Transverse colon (tissue), 4 donors: ENCODE data around the gene TPP2. TPM values are rescaled to one million over a fixed set of nuclear protein-coding genes. Genes with fewer than 3 reads are reported as not detected.

Source experiments
- DNase-seq: peaks from one replicate; pipeline ENCODE4 v3.0.0-alpha.2; 2019
- H3K27ac ChIP-seq, 4 donors: fragments of 200-600 bp; sonication (generic); 2 replicates each; pipeline ENCODE4 v1.5.1; 2016 to 2018; ENCODE audit warnings: inconsistent platforms in 4 of 4
- H3K27me3 ChIP-seq: fragments of 200-600 bp; sonication (generic); 2 replicates; pipeline ENCODE4 v1.5.1; 2017; ENCODE audit warnings: inconsistent platforms
- H3K36me3 ChIP-seq, 4 donors: fragments of 200-600 bp; sonication (generic); 2 replicates each; pipeline ENCODE4 v1.5.1; 2017 to 2019; ENCODE audit warnings: inconsistent platforms in 4 of 4
- H3K4me1 ChIP-seq, 4 donors: fragments of 200-600 bp; sonication (generic); 2 replicates each; pipeline ENCODE4 v1.5.1; 2017 to 2020; ENCODE audit warnings: inconsistent platforms in 4 of 4
- H3K4me3 ChIP-seq, 4 donors: fragments of 200-600 bp; sonication (generic); 1 replicate in 1 of 4; 2 replicates in 3 of 4; pipeline versions ENCODE4 v1.5.1 to v1.6.1; 2017 to 2019; ENCODE audit warnings: inconsistent platforms in 4 of 4
- H3K9me3 ChIP-seq, 2 donors: fragments of 200-600 bp; sonication (generic); 2 replicates each; pipeline ENCODE4 v1.5.1; 2017 to 2019; ENCODE audit warnings: inconsistent platforms in 2 of 2
- EP300 ChIP-seq: sonication (generic); formaldehyde crosslinking; IDR thresholded peaks from one replicate; pipeline ENCODE4 v1.6.1; 2017; ENCODE audit warnings: antibody characterized with exemption, low read depth
- POLR2A ChIP-seq: fragments of 450-650 bp; IDR thresholded peaks from one replicate; pipeline ENCODE4 v1.6.1; 2016; ENCODE audit warnings: antibody characterized with exemption, mild to moderate bottlenecking, moderate library complexity
- POLR2AphosphoS5 ChIP-seq, 3 donors: sonication (generic); formaldehyde crosslinking; IDR thresholded peaks; one replicate each; pipeline ENCODE4 v1.6.1; 2016; ENCODE audit warnings: antibody characterized with exemption in 3 of 3
- WGBS, 2 donors: methylation state at CpG; one replicate each; pipeline ENCODE4 v1.1.5; 2018; ENCODE audit warnings: low coverage in 1 of 2; 5-methylcytosine and 5-hydroxymethylcytosine counted together
- in situ Hi-C, 4 donors: fragments of 200-750 bp; cut with MboI; loops; one replicate each; pipeline versions ENCODE4 v1.15.0 to v1.15.1; 2017; ENCODE audit warnings: low sequenced_read_pairs in 3 of 4, low pct_ligation_motif_present in 1 of 4, low pct_unique_long_range_greater_than_20kb in 1 of 4
- intact Hi-C: fragments of 100-400 bp; cut with DNase I; formaldehyde crosslinking; loops from one replicate; pipeline ENCODE4 v1.15.1; 2023; ENCODE audit warnings: low total_unique reads
- total RNA-seq, 4 donors: library from RNA; depleted of rRNA; stranded (reverse); fragments of >200 nt; gene quantifications; one replicate each; pipeline ENCODE4 v1.1.0, GENCODE V29; 2016
- TF ChIP-seq, protein P1 (sequence below), 5 experiments: fragments of 200-600 bp in 3 of 5; fragments of 450-650 bp in 2 of 5; sonication (generic) in 3 of 5; IDR thresholded peaks; 1 replicate in 2 of 5; 2 replicates in 3 of 5; pipeline ENCODE4 v1.5.1; 2016 to 2017; ENCODE audit warnings: antibody characterized with exemption in 5 of 5, inconsistent platforms in 3 of 5, mild to moderate bottlenecking in 2 of 5, moderate library complexity in 1 of 5

TPP2 gene
- total RNA-seq, 4 donors from 2014 or later: 19.1 to 47.8 (median 30.3) TPM

DNA sequence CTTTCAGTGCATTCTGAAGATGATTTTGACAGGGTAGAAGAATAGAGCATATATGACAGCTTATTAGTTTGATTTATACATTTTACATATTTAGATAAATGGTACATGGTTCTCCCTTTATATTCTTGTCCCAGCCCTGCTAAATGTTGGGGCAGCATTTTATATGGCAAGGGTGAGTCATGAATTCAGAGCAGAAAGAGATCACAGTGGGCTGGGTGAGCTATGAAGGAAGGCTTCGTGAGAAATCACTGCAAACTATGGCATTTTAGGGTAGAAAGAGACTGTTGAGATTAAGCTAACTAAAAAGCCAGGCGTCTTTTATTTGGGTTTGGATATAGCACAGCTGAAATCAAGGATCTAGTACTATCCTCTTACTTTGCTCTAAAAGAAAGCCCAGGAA, 122.0 kb downstream of the TPP2 start:
- H3K4me3 ChIP-seq: no peak overlapping the region
- no peak for DNase-seq
- H3K4me1 ChIP-seq: no peaks in the 10 kb centered on the region
- TF ChIP-seq EP300: no peak
- TF ChIP-seq, protein P1, sequence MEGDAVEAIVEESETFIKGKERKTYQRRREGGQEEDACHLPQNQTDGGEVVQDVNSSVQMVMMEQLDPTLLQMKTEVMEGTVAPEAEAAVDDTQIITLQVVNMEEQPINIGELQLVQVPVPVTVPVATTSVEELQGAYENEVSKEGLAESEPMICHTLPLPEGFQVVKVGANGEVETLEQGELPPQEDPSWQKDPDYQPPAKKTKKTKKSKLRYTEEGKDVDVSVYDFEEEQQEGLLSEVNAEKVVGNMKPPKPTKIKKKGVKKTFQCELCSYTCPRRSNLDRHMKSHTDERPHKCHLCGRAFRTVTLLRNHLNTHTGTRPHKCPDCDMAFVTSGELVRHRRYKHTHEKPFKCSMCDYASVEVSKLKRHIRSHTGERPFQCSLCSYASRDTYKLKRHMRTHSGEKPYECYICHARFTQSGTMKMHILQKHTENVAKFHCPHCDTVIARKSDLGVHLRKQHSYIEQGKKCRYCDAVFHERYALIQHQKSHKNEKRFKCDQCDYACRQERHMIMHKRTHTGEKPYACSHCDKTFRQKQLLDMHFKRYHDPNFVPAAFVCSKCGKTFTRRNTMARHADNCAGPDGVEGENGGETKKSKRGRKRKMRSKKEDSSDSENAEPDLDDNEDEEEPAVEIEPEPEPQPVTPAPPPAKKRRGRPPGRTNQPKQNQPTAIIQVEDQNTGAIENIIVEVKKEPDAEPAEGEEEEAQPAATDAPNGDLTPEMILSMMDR (IDR thresholded peaks at IDR 0.05): no peak
- no peak overlapping the region for H3K27ac ChIP-seq
- WGBS, 2 donors: 60 to 64% methylated on average over 2 of the region's 2 CpGs
- in situ Hi-C loops (no loop called here), intact Hi-C loops (no loop called here)
- H3K9me3 ChIP-seq: no peaks in the 10 kb centered on the region
- no peaks in the 10 kb centered on the region for H3K36me3 ChIP-seq
- peaks cover 11% of the 10 kb centered on the region for H3K27me3 ChIP-seq

DNA sequence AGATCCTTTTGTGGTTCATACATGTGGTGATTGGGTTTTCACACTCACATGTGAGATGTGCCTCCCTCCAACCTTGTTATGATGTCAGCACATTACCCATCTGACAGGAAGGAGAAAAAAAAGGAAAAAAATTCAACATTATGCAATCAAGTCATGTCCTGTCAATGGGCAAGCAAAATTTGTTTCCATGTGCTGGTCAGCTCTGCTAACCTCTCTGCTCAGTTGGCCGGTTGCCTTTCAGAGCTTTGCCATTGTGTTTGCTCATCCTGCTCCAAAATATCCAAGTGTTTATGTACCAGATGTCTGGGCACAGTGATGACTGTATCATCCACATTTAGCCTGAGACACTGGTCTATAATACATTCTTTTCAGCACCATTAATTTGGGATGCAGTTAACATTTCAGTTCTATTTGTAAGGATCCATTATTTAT, 125.0 kb downstream of the TPP2 start:
- intact Hi-C loops: no loop called here
- H3K27ac ChIP-seq: no peak overlapping the region
- DNase-seq: no peak
- peaks cover 11% of the 10 kb centered on the region for H3K27me3 ChIP-seq
- TF ChIP-seq EP300 (no peak), POLR2AphosphoS5 (IDR thresholded peaks at IDR 0.05) (no peak), POLR2A (no peak)
- TF ChIP-seq, protein P1 (IDR thresholded peaks at IDR 0.05): no peak
- no peaks in the 10 kb centered on the region for H3K4me1 ChIP-seq
- in situ Hi-C loops: no loop called here
- H3K9me3 ChIP-seq: no peaks in the 10 kb centered on the region
- no peak overlapping the region for H3K4me3 ChIP-seq
- H3K36me3 ChIP-seq: no peaks in the 10 kb centered on the region
- WGBS, 2 donors: 41 to 60% methylated on average over 1 of the region's 1 CpG

DNA sequence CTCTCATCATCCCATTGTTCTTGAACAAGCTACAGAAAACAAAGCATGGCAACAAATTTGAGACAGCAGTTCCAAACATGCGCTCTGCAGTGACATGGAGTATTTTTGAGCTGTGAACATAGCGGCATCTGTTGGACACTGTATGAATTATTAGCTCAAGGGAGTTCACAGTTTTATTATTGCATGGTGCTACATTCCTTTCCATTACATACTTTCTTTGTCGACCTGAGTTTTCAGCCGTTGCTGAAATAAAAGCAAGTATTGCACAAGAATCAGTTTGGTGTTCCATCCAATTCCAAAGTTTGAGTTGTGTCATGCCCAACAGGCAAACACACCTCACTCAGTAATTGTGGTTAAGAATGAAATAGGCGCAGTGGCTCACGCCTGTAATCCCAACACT, 128.1 kb downstream of the TPP2 start:
- in situ Hi-C loops (no loop called here), intact Hi-C loops (no loop called here)
- 60 to 67% methylated on average over 6 of the region's 6 CpGs for WGBS, 2 donors

DNA sequence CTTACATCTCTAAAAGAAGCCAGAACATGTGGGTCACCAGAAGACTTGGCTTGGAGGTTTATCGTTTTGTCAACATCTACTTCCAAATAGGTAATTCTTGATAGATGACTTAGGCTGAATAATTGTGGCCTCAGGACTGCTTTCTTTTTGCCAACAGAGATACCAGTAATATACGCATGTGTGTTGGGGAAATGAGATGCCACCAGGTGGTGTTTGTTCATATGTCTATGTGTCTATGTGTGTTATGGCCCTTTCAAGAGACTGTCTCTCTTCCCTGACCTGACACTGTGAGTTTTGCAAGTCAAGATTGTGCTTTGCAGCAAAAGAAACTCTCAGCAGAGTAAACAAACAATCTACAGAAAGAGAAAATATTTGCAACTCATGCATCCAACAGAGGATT, 129.6 kb downstream of the TPP2 start:
- no peak overlapping the region for H3K27ac ChIP-seq
- H3K9me3 ChIP-seq: no peaks in the 10 kb centered on the region
- peaks cover 15% of the 10 kb centered on the region for H3K27me3 ChIP-seq
- DNase-seq: no peak
- in situ Hi-C loops (no loop called here), intact Hi-C loops (no loop called here)
- H3K36me3 ChIP-seq: no peaks in the 10 kb centered on the region
- TF ChIP-seq, protein P1 (IDR thresholded peaks at IDR 0.05): no peak
- TF ChIP-seq POLR2AphosphoS5 (IDR thresholded peaks at IDR 0.05) (no peak), EP300 (no peak), POLR2A (no peak)
- no peaks in the 10 kb centered on the region for H3K4me1 ChIP-seq
- WGBS, 2 donors: 56 to 75% methylated on average over 2 of the region's 2 CpGs
- H3K4me3 ChIP-seq: no peak overlapping the region

More for the DNA sequence above, 128.1 kb downstream of the TPP2 start:
- H3K27me3 ChIP-seq: peaks cover 11% of the 10 kb centered on the region
- H3K9me3 ChIP-seq: no peaks in the 10 kb centered on the region
- H3K4me3 ChIP-seq: no peak overlapping the region
- H3K27ac ChIP-seq: no peak overlapping the region
- no peaks in the 10 kb centered on the region for H3K36me3 ChIP-seq
- no peak for DNase-seq
- no peaks in the 10 kb centered on the region for H3K4me1 ChIP-seq
- TF ChIP-seq POLR2A (no peak), EP300 (no peak)
- TF ChIP-seq, protein P1 (IDR thresholded peaks at IDR 0.05): peak in 4 of 5 experiments; percentile 13 to 37 (median 28)

Other genes starting within 250 kb of the TPP2 start
- gene FGF14, start 194.9 kb upstream of the TPP2 start, total RNA-seq: 1 to 10 TPM in 2 of 4 donors, under 1 TPM in 2; under 0.01 to 2.4 (median 0.99) TPM
- gene METTL21C, start 98.1 kb downstream of the TPP2 start, total RNA-seq: not detected
- 1 to 10 TPM in 3 of 4 donors, not detected in 1; 5.4 to 6.0 (median 6.0) TPM for gene TEX30, start 176.8 kb downstream of the TPP2 start, total RNA-seq
- gene POGLUT2, start 202.0 kb downstream of the TPP2 start, total RNA-seq: 1 to 10 TPM in 2 of 4 donors, under 1 TPM in 1, not detected in 1; 0.75 to 3.5 (median 2.0) TPM
- 10 to 100 TPM in 3 of 4 donors, 1 to 10 TPM in 1; 3.0 to 31.4 (median 23.9) TPM for gene BIVM, start 202.1 kb downstream of the TPP2 start, total RNA-seq
- 100 to 1,000 TPM in 1 of 4 donors, 10 to 100 TPM in 3; 64.4 to 116 (median 84.9) TPM for gene ERCC5, start 249.0 kb downstream of the TPP2 start, total RNA-seq